HG02884 (cell line): ENCODE measurements around the gene GPX1.
"Not testable (repeated sequence)": the region's sequence is repeated elsewhere in the genome, so short reads cannot be mapped to it uniquely, and the experiment has no call there.

Source experiments
- ATAC-seq: cut with Tn5 transposase; IDR thresholded peaks from one replicate; pipeline ENCODE4 v1.9.1; 2021; ENCODE audit warnings: mild to moderate bottlenecking, moderate library complexity; ENCODE audit not compliant: unreplicated experiment

The GPX1 gene

DNA sequence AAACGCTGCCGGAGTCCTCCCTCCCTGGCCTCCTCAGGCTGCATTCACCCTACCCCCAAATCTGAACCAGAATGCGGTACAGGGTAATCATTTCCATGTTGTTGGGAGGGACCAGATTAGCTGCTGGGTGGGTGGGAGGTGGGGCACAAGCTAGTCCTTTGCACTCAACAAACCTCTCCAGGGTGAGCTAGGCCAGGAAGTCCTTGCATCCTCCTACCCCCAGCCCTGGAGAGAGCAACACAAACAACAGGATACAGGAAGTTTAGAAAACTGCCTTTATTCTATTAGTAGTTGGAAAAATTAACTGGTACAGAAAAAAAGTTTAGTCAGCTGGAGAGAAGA is 702 bp upstream of the GPX1 start:
- no peak for ATAC-seq

DNA sequence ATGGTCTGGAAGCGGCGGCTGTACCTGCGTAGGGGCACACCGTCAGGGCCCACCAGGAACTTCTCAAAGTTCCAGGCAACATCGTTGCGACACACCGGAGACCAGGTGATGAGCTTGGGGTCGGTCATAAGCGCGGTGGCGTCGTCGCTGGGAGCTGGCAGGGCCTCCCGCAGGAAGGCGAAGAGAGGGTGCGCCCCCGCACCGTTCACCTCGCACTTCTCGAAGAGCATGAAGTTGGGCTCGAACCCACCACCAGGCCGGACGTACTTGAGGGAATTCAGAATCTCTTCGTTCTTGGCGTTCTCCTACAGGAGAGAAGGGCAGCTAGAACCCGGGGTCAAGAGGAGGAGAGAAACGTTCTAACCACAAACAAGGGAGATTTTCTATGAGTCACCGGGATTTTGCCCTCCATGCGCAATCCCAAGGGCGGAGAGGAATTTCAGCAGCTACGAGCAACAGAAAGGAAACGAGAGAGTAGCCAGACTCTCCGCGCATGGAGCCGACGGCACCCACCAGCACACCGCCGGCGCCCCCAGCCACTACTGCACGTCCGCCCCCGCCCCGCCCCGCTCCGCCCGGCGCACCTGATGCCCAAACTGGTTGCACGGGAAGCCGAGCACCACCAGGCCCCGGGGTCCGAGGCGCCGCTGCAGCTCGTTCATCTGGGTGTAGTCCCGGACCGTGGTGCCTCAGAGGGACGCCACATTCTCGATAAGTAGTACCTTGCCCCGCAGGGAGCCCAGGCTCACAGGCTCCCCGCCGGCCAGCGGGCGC is 523 bp downstream of the GPX1 start:
- peak; percentile 33 for ATAC-seq

DNA sequence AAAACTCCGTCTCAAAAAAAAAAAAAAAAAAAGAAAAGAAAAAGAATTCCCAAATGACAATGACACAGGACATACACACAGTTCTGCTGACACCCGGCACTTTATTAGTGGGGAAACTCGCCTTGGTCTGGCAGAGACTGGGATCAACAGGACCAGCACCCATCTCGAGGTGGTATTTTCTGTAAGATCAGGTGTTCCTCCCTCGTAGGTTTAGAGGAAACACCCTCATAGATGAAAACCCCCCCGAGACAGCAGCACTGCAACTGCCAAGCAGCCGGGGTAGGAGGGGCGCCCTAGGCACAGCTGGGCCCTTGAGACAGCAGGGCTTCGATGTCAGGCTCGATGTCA is 1.1 kb downstream of the GPX1 start:
- ATAC-seq: not testable (repeated sequence)

DNA sequence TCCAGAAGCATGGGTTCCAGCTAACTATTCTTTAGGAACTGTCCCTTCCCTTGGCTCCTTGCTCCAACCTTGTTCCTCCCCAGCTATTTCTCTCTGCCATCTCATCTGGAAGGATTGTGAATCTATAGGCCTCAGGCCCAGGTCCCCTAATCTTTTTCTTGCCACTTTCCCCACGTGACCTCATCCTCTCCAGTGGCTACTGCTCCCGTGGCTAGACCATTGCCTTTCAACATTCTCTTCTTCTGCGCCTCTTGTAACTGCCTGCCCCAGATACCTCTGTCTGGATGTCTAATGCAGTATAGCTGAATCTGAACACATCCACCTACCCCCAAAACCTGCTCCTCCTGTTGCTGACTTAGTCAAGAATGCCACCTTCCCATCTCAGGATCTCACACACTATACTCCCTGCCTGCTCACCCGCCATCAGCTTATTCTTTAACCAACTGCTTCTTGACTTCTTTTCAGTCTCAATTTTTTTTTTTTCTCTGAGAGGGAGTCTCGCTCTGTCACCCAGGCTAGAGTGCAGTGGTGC is 5.2 kb downstream of the GPX1 start:
- ATAC-seq: no peak

DNA sequence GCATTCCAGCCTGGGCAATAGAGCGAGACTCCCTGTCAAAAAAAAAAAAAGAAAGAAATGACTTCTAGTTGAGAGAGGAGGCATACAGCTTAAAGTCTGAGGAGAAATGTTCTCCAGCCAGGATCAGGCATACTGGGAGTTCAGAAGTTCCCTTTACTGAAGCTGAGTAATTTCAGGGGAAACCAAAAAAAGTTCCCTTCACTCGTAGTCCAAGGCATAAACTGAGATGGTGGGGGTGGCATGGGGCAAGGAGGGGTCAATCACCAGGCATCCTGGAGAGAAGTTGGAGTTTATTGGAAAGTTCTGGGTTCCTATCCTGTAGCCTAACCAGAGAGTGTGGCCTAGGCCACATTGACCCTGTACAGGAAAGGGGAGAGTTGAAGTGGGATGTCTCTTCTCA is 5.9 kb downstream of the GPX1 start:
- no peak for ATAC-seq

DNA sequence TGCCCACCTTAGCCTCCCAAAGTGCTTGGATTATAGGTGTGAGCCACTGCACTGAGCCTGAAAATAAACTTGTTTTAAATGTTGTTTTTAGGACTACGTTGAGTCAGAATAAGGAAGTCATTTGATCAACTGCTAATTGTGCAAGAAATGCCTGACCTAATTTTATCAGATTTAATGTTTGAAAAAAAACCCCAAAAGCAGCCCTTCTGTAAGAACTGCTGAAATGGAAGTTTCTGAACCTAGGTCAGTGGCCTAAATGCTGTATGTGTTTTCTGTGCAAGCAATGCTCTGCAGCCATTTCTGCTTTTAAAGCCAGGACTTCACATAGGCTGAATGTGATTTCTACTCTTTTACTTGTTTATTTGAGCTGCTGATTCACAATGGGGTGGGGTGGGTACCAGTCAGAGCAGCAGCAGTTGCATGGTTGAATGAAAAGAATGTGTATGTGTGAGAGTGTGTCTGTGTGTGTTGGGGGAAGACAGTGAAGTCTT is 6.6 kb downstream of the GPX1 start:
- ATAC-seq: no peak

DNA sequence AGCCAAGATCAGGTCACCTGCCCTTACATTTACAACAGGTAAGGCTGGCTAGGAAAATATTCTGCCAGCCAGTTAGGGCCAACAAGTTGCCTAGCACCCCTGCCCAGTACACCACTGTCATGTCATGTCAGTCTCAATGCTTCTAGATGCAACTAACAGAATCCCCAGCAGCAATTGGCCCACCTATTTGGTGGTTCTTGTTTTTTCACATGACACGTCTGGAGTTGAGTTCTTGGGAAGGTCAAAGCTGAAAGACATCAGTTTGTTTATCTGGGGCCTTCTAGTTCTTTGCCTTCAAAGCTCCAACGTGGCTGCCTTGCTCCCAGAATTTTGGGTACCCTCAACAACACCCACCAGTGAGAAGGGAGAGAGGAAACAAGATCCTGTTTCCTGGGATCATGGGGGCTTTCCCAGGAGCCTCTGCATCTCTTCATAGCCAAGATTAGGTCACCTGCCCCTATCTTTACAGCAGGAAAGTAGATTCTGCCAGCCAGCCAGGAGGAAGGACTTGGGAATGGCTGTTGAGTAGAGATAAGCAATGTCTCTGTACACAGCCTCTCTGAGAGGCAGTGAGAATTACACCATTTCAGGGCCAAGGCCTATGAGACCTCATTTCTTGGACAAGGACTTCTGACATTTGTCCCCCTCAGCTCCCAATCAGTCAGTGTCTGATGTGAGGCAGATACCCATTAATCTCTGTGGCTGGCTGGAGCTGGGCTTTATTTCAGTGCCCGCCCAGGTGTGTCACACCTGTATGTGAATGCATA is 8.6 kb downstream of the GPX1 start:
- no peak for ATAC-seq

DNA sequence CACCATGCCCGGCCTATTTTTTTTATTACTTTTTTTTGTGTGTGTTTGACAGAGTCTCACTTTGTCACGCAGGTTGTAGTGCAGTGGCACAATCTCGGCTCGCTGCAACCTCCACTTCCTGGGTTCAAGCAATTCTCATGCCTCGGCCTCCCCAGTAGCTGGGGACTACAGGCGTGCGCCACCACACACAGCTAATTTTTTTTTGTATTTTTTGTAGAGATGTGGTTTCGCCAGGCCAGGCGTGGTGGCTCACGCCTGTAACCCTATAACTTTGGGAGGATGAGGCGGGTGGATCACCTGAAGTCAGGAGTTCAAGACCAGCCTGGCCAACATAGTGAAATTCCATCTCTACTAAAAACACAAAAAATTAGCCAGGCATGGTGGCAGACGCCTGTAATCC is 9.8 kb downstream of the GPX1 start:
- not testable (repeated sequence) for ATAC-seq

DNA sequence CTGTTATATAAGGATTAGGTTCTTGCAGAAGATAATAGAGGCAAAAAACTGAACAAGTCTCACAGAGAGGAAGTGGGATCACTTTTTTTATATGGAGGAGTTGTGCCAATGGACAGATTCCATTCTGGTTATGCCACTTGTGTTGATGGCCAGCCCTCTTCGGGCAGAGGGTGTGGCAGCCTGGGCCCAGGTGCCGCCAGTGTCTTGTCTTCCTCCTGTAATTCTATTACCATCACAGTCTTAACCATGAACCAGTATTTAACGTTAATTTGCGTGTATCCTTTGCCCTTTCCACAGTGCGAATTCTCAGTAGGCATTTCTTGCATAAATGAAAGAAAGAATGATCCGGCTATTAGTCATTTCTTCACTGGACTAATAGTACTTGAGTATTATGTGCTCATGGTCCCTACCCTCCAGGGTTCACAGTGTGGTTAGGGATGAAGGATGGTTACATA is 11.3 kb downstream of the GPX1 start:
- ATAC-seq: no peak

DNA sequence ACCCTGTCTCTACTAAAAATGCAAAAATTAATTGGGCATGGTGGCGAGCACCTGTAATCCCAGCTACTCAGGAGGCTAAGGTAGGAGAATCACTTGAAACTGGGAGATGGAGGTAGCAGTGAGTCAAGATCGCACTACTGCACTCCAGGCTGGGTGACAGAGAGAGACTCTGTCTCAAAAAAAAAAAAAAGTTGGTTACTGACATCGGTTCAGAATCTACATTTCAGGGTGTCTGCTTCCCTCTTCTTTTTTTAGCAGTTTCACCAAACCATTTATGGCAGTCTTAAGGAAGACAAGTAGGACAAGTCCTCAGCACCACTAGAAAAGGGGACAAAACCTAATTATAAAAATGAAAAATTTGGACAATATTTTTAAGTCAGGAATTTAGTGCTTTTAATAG is 15.0 kb downstream of the GPX1 start:
- no peak for ATAC-seq

DNA sequence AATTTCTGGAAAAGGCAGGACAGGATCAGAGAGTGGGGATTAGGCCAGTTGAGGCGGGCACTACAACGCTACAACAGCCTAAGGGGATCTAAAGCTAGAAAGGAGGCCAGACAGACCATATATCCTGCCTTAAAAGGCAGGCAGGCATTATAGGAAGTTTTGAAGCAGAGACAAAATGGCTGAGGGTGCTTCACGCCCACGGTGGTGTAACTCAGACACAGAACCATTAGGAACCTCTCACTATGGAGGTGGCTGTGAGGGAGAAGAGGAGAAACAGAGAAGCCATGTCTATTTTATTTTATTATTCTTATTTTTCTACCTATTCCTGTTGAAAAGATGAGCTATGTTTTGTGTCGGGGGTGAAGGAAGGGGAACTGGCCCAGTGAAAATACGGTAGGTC is 16.2 kb downstream of the GPX1 start:
- ATAC-seq: no peak

DNA sequence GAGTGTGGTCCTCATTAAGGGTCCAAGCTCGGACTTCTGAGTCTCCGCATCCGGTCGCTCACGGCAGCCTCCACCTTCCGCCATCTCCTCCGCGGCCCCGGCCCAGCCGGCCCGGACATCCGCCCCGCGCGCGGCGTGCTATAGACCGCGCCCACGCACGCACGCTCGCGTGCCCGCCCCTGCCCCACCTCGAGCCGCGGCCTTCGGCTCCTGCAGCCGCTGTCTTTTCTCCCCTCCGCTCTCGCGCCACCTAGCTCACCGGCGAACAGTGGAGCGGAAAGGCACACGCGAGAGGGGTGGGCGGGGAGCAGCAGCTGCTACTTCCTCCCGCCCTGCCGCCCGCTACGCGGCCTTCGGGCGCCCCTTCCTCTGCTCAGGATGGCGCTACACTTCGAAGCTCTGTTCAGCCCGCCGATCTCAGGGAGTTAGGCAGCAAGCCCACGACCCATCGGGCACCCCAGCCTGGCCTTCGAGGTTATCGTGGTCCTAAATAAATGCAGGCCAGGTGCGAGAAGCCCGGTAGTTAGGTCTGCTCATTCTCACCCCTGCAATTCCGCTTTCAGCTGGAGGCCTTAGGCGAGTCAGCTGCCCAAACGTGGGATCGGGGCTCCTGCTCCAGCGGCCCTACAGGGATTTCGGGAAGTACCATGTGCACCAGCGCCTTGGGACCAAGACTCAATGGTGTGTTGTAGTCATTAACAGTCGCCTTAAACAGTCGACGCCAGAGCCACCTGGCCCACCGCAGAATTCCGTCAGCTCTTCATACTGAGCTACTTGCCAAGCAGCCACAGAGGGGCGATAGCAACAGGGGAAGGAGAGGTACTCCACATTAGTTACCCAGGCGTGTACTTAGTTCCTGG is 18.0 kb downstream of the GPX1 start, which contains the start of gene USP4:
Gene USP4, minus strand, starts transcription at position 113 of the 860 bp plus-strand sequence. Its CDS starts 29 bp downstream, at position 84.
- peak; percentile 79 for ATAC-seq

DNA sequence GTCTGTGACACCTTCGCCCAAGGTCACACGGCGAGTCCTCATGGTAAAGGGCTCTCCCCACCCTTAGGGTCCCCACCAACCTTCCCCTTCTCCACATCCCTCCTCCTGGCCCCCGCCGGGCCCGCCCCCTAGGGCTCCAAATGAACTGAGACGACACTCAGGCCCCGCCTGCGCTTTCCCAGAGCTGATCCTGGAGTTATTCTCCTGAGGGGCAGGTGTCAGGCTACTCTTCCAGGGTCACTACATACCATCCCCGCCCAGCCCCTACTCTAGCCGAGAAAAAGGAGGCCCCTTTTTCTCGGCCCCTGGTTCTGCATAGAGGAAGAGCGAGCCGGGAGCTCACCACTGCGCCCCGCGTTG is 18.6 kb downstream of the GPX1 start:
- ATAC-seq: peak; percentile 3

DNA sequence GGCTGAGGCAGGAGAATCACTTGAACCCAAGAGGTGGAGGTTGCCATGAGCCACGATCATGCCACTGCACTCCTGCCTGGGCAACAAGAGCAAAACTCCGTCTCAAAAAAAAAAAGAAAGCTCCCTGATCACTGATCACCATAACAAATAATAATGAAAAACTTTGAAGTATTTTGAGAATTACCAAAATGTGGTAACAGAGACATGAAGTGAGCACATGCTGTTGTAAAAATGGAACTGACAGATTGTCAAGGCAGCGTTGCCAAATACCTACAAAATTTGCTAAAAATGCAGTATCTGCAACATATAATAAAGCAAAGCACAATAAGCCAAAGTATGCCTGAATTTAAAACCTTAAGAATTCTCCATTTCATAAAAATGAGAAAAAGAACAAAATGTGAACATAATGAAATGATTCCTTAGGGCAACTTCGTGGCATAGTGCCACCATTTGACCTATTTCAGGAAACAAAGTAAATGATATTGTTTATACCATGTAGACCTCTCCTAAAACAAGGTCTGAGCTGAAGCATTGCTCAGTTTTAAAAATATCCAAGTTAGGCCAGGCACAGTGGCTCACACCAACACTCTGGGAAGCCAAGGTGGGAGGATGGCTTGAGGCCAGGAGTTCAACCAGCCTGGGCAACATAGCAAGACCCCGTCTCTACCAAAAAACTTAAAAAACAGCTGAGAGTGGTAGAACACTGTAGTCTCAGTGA is 24.1 kb downstream of the GPX1 start:
- no peak for ATAC-seq

DNA sequence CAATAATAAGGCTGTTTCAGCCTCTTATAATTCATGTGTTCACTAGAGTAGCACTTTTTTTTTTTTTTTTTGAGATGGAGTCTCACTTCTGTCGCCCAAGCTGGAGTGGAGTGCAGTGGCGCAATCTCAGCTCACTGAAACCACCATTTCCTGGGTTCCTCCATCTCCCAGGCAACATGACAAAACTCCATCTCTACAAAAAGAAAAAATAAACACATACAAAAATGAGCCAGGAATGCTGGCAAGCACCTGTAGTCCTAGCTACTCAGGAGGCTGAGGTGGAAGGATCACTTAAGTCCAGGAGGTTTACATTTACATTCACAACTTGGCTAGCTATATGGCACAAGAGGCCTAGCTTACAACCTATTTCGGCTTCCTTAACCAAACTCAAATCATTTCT is 25.1 kb downstream of the GPX1 start:
- ATAC-seq: no peak

DNA sequence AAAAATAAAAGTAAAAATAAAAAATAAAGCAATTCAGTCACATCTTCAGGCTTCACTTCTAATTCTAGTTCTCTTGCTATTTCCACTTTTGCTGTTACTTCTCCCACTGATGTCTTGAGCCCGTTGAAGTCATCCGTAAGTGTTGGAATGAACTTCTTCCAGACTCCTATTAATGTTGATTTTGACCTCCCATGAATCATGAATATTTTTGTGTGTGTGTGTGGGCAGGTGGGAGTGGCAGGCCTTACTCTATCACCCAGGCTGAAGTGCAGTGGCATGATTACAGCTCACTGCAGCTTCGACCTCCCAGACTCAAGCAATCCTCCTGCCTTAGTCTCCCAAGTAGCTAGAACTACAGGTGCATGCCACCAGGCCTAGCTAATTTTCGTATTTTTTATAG is 29.0 kb downstream of the GPX1 start:
- no peak for ATAC-seq

DNA sequence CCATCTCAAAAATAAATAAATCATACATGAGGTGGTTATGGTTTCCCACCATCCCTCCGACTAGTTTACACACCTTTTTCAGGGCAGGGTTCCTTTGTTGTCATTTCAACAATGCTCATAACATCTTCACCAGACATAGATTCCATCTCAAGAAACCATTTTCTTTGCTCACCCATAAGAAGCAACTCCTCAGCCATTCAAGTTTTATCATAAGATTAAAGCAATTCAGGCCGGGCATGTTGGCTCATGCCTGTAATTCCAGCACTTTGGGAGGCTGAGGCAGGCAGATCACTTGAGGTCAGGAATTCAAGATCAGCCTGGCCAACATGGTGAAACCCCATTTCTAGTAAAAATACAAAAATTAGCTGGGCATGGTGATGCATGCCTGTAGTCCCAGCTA is 29.8 kb downstream of the GPX1 start:
- ATAC-seq: not testable (repeated sequence)

DNA sequence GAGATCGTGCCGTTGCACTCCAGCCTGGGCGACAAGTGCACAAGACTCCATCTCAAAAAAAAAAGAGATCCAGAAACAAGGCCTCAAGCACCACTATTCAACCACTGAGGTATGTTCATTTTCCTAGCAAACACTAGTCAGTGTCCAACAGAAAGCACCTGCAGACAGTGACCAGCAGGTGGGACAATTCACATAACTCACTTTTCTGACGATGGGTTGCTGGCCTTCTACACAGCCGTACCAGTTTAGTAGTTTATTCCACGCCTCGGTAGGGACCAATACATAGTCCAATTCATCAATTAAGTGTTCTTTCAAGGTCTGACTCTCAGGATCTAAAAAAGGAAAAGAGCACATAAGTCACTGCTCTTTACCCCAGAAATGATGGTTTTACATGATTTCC is 30.7 kb downstream of the GPX1 start:
- no peak for ATAC-seq

DNA sequence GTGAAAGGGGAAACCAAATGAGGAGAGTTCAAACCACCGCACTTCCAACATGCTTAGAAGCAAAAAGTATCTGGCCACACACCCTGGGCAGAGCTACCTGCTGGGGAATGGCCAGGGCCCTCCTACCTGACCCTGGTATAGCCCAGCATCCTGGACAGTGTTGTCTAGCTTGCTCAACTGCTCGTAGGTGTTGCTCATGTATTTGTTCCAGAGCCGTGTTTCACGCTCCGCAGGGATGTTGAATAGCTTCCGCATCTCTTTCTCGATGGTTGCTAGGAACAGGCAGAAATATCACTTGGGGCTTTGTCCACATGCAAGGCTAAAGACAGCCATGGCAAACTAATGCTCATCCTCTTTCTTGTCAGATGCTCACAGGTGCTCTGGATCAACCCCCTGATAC is 33.4 kb downstream of the GPX1 start:
- no peak for ATAC-seq

DNA sequence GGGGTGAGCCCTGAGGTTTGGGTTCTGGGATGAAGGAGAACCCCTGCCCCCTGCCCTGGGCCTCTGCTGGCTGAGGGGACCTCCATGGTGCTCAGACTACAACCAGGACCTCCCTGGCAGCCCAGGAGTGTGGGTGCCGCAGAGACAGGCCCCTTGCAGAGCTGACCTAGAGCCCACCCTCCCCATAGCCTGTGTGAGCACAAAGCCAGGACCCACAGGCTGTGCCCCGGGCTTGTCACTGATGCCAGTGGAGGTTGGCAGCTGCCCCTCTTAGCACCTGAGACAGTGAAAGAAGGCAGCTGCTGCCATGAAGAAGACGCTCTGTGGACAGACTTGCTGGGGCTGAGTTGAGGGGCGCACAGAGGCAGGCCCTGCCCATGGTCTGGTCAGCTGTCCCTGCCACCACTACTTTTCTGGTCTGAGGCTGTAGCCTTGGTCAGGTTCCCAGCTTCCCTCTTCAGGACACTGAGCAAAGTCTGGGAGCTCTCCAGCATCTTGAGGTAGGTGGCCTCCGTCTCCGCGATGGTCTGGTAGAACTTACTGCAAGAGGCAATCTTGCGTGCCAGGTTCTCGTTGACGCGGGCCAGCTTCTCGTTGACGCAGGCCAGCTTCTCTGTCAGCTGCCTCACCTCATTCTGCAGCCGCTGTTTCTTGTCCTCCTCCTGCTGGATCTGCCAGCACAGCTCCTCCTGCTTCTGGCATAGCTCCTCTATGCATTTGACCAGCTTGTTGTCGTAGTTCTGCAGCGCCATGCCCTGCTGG is 41.3 kb downstream of the GPX1 start:
- ATAC-seq: no peak
